Progenitor cell of endocrine pancreas (in vitro differentiated cells): Measurements from ENCODE around the gene CFAP161. TPM values are rescaled to one million over a fixed set of nuclear protein-coding genes. Genes with fewer than 3 reads are reported as not detected.

Experiments used
- DNase-seq: peaks from one replicate; pipeline ENCODE4 v3.0.0; 2021; ENCODE audit warnings: low spot score; ENCODE audit not compliant: unreplicated experiment
- H3K27ac Mint-ChIP-seq: 2 replicates; pipeline ENCODE4 v1.8.0; 2021; ENCODE audit warnings: mild to moderate bottlenecking, moderate library complexity, mixed read lengths
- H3K27me3 Mint-ChIP-seq: 2 replicates; pipeline ENCODE4 v1.8.0; 2021; ENCODE audit warnings: mixed read lengths
- H3K36me3 Mint-ChIP-seq: 2 replicates; pipeline ENCODE4 v1.8.0; 2022; ENCODE audit warnings: mixed read lengths; ENCODE audit not compliant: insufficient read depth
- H3K4me1 Mint-ChIP-seq: 2 replicates; pipeline ENCODE4 v1.8.0; 2021; ENCODE audit warnings: low read depth, mixed read lengths
- H3K4me3 Mint-ChIP-seq: 2 replicates; pipeline ENCODE4 v1.8.0; 2021; ENCODE audit warnings: low read depth, mild to moderate bottlenecking, moderate library complexity, mixed read lengths
- H3K9me3 Mint-ChIP-seq: 2 replicates; pipeline ENCODE4 v1.8.0; 2021; ENCODE audit warnings: low read depth, mixed read lengths
- CTCF ChIP-seq: fragments of 200-600 bp; sonication (generic); IDR thresholded peaks from one replicate; pipeline ENCODE4 v1.5.0; 2021; ENCODE audit warnings: antibody characterized with exemption, mild to moderate bottlenecking; ENCODE audit not compliant: unreplicated experiment
- total RNA-seq: library from RNA; stranded (reverse); gene quantifications from 2 replicates; pipeline ENCODE4 v1.2.1, GENCODE V29; 2021

The CFAP161 gene
- total RNA-seq, 1 donor from 2014 or later, result not detected

DNA sequence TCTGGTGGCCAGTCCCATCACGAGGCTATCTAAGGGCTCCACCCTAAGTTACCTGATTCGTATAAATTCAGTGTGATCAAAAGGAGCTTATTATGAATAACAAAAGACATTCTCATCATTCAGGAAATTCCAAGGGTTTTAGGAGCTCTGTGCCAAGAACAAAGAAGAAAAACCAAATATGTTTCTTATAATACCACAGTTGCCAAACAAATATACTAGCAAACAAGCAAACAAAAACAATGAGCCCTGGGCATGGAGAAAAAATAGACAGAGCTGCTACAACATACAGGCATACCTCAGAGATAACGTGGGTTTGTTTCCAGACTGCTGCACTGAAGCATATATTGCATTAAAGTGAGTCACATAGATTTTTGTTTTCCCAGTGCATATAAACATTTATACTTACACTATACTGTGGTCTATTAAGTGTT is 20.2 kb upstream of the CFAP161 start:
- H3K4me1 Mint-ChIP-seq, result peaks cover 8% of the 10 kb centered on the region
- DNase-seq, result no peak
- H3K9me3 Mint-ChIP-seq, result no peaks in the 10 kb centered on the region
- peaks cover 52% of the 10 kb centered on the region for H3K27me3 Mint-ChIP-seq
- no peak for TF ChIP-seq CTCF
- no peak overlapping the region for H3K27ac Mint-ChIP-seq
- no peaks in the 10 kb centered on the region for H3K36me3 Mint-ChIP-seq
- no peak overlapping the region for H3K4me3 Mint-ChIP-seq

DNA sequence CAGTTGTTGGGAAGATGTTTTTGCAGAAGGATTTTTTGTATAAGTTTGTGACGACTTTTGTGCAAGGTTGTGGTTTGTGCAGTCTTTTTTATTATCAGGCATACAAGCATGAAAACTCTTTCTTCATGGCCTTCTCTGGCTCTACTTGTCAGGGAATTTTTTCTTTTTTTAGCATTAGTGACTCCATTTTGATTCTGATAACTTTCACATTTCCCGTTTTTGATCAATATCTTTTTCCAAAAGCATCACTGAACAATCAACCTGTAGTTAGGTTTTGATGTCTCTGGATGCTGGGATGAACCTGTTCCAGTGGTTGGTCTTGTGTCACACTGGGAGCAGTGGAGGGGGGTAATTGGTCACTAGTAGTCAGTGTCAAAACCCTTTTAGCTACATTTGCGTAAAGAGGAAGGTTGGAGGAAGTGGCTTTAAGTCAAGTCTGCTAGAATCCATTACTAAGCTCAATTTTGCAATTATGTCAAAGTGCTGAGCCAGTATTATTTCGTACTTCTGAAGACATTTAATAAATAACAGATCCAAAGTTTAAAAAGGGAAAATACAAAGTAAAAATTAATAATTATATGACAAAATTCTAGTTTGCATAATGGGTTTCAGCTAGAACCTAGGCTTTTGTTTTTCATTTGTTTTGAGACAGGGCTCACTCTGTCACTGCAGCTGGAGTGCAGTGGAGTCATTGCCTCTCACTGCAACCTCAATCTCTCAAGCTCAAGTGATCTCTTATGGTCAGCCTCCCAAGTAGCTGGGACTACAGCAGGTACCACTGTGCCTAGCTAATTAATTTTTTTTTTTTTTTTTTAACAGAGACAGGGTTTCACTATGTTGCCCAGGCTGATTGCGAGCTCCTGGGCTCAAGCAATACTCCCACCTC is 18.8 kb upstream of the CFAP161 start:
- peaks cover 46% of the 10 kb centered on the region for H3K27me3 Mint-ChIP-seq
- H3K9me3 Mint-ChIP-seq, result peaks cover 3% of the 10 kb centered on the region
- peaks cover 8% of the 10 kb centered on the region for H3K4me1 Mint-ChIP-seq
- TF ChIP-seq CTCF, result no peak
- no peak for DNase-seq
- H3K27ac Mint-ChIP-seq, result no peak overlapping the region
- no peak overlapping the region for H3K4me3 Mint-ChIP-seq
- no peaks in the 10 kb centered on the region for H3K36me3 Mint-ChIP-seq

GRCh38 chr15:81117136-81117535 is 16.9 kb upstream of the CFAP161 start:
- Mint-ChIP-seq H3K27ac (no peak overlapping the region), H3K9me3 (peaks cover 10% of the 10 kb centered on the region), H3K27me3 (peaks cover 35% of the 10 kb centered on the region), H3K36me3 (no peaks in the 10 kb centered on the region), H3K4me3 (no peak overlapping the region), H3K4me1 (peaks cover 8% of the 10 kb centered on the region)
- DNase-seq, result no peak
- TF ChIP-seq CTCF, result no peak

GRCh38 chr15:81117581-81117980 is 16.5 kb upstream of the CFAP161 start:
- H3K27ac Mint-ChIP-seq, result no peak overlapping the region
- H3K4me3 Mint-ChIP-seq, result no peak overlapping the region
- H3K36me3 Mint-ChIP-seq, result no peaks in the 10 kb centered on the region
- peaks cover 10% of the 10 kb centered on the region for H3K9me3 Mint-ChIP-seq
- H3K27me3 Mint-ChIP-seq, result peaks cover 34% of the 10 kb centered on the region
- no peak for TF ChIP-seq CTCF
- peaks cover 8% of the 10 kb centered on the region for H3K4me1 Mint-ChIP-seq
- DNase-seq, result no peak

GRCh38 chr15:81118361-81118760 is 15.7 kb upstream of the CFAP161 start:
- Mint-ChIP-seq H3K4me1 (peaks cover 4% of the 10 kb centered on the region), H3K27ac (no peak overlapping the region), H3K9me3 (peaks cover 10% of the 10 kb centered on the region), H3K27me3 (peaks cover 37% of the 10 kb centered on the region), H3K4me3 (no peak overlapping the region), H3K36me3 (no peaks in the 10 kb centered on the region)
- DNase-seq, result no peak
- TF ChIP-seq CTCF, result no peak
